Suprapubic skin (tissue), 3 donors: ENCODE data around the gene ZRANB2.

Experiments used
- CTCF ChIP-seq, 2 donors: fragments of 200-600 bp in 1 of 2; fragments of 450-650 bp in 1 of 2; sonication (generic) in 1 of 2; IDR thresholded peaks; one replicate each; pipeline ENCODE4 v1.5.1; 2016 to 2019; ENCODE audit warnings: antibody characterized with exemption in 2 of 2, mild to moderate bottlenecking in 1 of 2, moderate library complexity in 1 of 2
- POLR2A ChIP-seq, 2 donors: fragments of 450-650 bp; IDR thresholded peaks; one replicate each; pipeline ENCODE4 v1.6.1; 2017; ENCODE audit warnings: antibody characterized with exemption in 2 of 2, mild to moderate bottlenecking in 2 of 2, moderate library complexity in 2 of 2

GRCh38 chr1:71037829-71038620 lies 42.8 kb downstream of the ZRANB2 start:
- TF ChIP-seq CTCF (IDR thresholded peaks at IDR 0.05) (no peak), POLR2A (IDR thresholded peaks at IDR 0.05) (no peak)
